Neural crest cell (in vitro differentiated cells): ENCODE data around the gene SIRT3. TPM values are rescaled to one million over a fixed set of nuclear protein-coding genes. Genes with fewer than 3 reads are reported as not detected.

ENCODE experiments used
- DNase-seq: peaks from one replicate; pipeline ENCODE4 v3.0.0; 2021; ENCODE audit warnings: low read depth, mixed read lengths, low spot score
- H3K27ac Mint-ChIP-seq: one replicate; pipeline ENCODE4 v1.8.0; 2021; ENCODE audit warnings: mild to moderate bottlenecking, mixed read lengths; ENCODE audit not compliant: unreplicated experiment
- H3K27me3 Mint-ChIP-seq: 2 replicates; pipeline ENCODE4 v1.8.0; 2021; ENCODE audit warnings: low read depth, mild to moderate bottlenecking, mixed read lengths
- H3K36me3 Mint-ChIP-seq: 2 replicates; pipeline ENCODE4 v1.8.0; 2021; ENCODE audit warnings: low read depth, mild to moderate bottlenecking, mixed read lengths
- H3K4me1 Mint-ChIP-seq: 2 replicates; pipeline ENCODE4 v1.8.0; 2021; ENCODE audit warnings: mixed read lengths
- H3K4me3 Mint-ChIP-seq: one replicate; pipeline ENCODE4 v1.8.0; 2021; ENCODE audit warnings: mild to moderate bottlenecking, mixed read lengths
- H3K9me3 Mint-ChIP-seq: 2 replicates; pipeline ENCODE4 v1.8.0; 2021; ENCODE audit warnings: mixed read lengths
- CTCF ChIP-seq: fragments of 200-600 bp; sonication (generic); conservative IDR thresholded peaks from 2 replicates; pipeline ENCODE4 v1.5.0; 2021; ENCODE audit warnings: antibody characterized with exemption, mild to moderate bottlenecking
- long read RNA-seq: library from polyadenylated mRNA; unstranded; transcript quantifications from one replicate; pipeline ENCODE4 v2.0.0, GENCODE V29; 2020
- total RNA-seq: library from RNA; stranded (reverse); gene quantifications from 2 replicates; pipeline ENCODE4 v1.2.1, GENCODE V29; 2021

SIRT3 gene
- total RNA-seq = 23.3 and 24.0 TPM in 2 replicates
- long read RNA-seq, transcript SIRT3-214 (7 exons, 1,588 nt) = major isoform, 5 of 15 reads
- long read RNA-seq, partial matches to known transcripts = 3 of 15 reads
- long read RNA-seq, other reads (novel, unspliced or antisense) = 6 of 15 reads

GRCh38 chr11:235997-236773, at the start of gene SIRT3:
Gene SIRT3 (minus strand): TSS chr11:236342. CDS start chr11:236328, 14 bp downstream.
- H3K9me3 Mint-ChIP-seq = no peaks in the 10 kb centered on the region
- peaks cover 26% of the 10 kb centered on the region for H3K4me1 Mint-ChIP-seq
- no peaks in the 10 kb centered on the region for H3K27me3 Mint-ChIP-seq
- peak; percentile 64 for DNase-seq
- H3K27ac Mint-ChIP-seq = peak within 1 kb of the TSS; percentile 99
- no peak for TF ChIP-seq CTCF
- no peaks in the 10 kb centered on the region for H3K36me3 Mint-ChIP-seq
- peak within 1 kb of the TSS; percentile 95 for H3K4me3 Mint-ChIP-seq

GRCh38 chr11:285894-286220, 49.7 kb upstream of the SIRT3 start:
- H3K27ac Mint-ChIP-seq = no peak overlapping the region
- H3K27me3 Mint-ChIP-seq = peaks cover 13% of the 10 kb centered on the region
- H3K4me3 Mint-ChIP-seq = peak overlapping the region; percentile 47
- H3K4me1 Mint-ChIP-seq = peaks cover 16% of the 10 kb centered on the region
- H3K9me3 Mint-ChIP-seq = no peaks in the 10 kb centered on the region
- no peak for TF ChIP-seq CTCF
- no peak for DNase-seq
- no peaks in the 10 kb centered on the region for H3K36me3 Mint-ChIP-seq

GRCh38 chr11:285021-285893, 49.1 kb upstream of the SIRT3 start:
- peak overlapping the region; percentile 47 for H3K4me3 Mint-ChIP-seq
- no peaks in the 10 kb centered on the region for H3K9me3 Mint-ChIP-seq
- no peak for TF ChIP-seq CTCF
- H3K27ac Mint-ChIP-seq = no peak overlapping the region
- H3K27me3 Mint-ChIP-seq = peaks cover 13% of the 10 kb centered on the region
- no peak for DNase-seq
- peaks cover 16% of the 10 kb centered on the region for H3K4me1 Mint-ChIP-seq
- H3K36me3 Mint-ChIP-seq = no peaks in the 10 kb centered on the region

- no peak for DNase-seq
- H3K27ac Mint-ChIP-seq = no peak overlapping the region
- no peak for TF ChIP-seq CTCF
- H3K27me3 Mint-ChIP-seq = peaks cover 13% of the 10 kb centered on the region
- peaks cover 16% of the 10 kb centered on the region for H3K4me1 Mint-ChIP-seq
- no peaks in the 10 kb centered on the region for H3K9me3 Mint-ChIP-seq
- no peaks in the 10 kb centered on the region for H3K36me3 Mint-ChIP-seq
- no peak overlapping the region for H3K4me3 Mint-ChIP-seq
Measured at GRCh38 chr11:284105-285020, 48.2 kb upstream of the SIRT3 start.
